NCI-H2196 treated with DMSO at 0.1 percent for 48 hours (cell line): ENCODE data around the gene IGFL4.

Experiments used
- DNase-seq: peaks from one replicate; lab custom pipeline; 2025; ENCODE audit not compliant: unreplicated experiment; lab: John Stamatoyannopoulos, UW

IGFL4 gene

DNA sequence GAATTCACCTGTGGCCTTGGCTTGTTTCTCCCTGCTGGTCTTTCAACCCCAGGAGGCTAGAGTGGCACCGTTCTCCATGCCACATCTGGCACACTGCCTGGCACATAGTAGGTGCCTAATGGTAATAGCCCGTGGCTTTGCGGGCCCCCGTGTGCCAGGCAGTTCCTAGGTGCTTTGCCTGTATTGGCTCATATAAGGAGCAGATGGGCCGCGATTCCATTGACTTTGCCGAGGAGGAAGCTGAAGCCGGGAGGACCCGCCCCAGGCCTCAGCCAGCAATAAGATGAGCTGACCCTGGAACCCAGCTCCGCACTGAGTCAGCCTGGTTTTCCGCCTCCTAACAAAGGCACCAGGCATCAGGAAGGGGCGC lies 18.8 kb downstream of the IGFL4 start:
- DNase-seq = no peak

DNA sequence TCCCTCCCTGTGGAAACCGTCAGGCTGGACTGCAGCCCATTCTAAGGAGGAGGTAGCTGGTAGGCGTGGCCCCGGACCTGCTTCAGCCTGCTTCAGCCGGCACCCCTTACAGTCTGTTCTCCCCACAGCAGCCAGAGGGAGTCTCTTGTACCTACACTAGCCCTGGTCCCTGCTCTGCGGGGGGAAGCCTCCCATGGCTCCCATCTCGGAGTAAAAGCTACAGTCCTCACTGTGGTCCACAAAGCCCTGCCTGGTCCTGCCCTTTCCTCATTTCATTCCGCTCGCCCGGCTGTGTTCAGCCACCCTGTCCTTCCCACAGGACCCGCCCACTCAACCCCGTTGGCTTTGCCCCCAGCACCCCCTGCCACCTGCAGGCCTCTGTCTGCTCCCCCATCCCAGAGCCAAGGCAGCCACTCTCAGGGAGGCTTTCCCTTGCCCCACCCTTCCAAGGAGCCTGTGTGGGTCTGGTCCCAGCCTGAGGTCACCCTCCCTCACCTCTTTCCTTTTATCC lies 19.2 kb downstream of the IGFL4 start:
- peak; percentile 27 for DNase-seq

DNA sequence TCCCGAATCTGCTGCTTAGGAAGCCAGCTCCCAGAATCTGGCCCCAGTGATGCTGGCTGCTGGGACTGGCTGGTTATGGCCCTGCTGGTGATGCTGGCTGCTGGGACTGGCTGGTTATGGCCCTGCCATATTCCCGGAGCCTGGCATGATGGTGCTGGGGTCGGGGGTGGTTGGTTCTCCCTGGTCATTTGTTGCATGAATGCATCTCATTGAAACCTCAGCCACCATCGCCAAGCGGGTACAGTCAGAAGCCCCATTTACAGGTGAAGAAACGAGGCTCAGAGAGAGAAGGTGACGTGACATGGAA lies 20.0 kb downstream of the IGFL4 start:
- DNase-seq = no peak

DNA sequence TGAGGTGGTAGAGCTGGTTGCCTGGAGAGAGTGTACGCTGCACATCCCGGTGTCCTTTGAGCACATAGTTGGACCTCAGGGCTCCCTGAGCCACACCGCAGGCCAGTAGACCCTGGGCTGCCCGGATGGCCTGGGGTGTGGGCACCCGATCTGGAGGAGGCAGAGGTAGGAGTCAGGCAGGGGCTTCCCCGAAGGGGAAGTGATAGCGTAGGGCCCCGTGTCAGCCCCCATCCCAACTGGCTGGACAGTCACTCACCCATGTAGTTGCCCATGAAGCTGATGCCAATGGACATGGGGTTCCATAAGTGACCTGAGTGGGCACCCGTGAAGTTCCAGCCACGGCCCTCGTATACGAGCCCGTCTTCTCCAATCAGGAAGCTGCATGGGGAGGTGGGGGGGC lies 21.5 kb downstream of the IGFL4 start:
- no peak for DNase-seq

DNA sequence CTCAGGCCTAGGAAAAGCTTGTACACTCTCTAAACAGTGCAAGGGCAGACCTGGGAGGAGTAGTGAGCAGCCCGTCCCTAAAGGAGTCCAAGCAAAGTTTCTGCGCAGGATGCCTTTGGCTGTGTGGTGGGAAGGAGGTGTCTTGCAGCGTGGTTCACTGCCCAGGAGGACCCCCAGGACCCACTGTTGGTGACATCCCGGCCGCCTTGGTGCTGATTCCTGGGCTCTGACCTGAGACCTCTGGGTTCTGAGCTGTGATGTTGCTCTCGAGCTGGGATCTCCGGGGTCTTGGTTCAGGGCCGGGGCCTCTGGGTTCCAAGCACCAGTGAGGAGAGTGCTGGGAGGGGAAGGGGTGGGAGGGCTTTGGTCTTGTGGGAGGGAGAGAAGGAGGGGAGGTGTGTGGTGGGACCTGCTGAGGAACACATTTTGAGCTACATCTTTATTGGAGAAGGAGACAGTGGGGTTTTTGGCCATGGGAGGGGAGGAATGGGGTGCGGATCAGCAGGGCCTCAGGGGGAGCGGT lies 22.0 kb downstream of the IGFL4 start:
- DNase-seq = no peak

DNA sequence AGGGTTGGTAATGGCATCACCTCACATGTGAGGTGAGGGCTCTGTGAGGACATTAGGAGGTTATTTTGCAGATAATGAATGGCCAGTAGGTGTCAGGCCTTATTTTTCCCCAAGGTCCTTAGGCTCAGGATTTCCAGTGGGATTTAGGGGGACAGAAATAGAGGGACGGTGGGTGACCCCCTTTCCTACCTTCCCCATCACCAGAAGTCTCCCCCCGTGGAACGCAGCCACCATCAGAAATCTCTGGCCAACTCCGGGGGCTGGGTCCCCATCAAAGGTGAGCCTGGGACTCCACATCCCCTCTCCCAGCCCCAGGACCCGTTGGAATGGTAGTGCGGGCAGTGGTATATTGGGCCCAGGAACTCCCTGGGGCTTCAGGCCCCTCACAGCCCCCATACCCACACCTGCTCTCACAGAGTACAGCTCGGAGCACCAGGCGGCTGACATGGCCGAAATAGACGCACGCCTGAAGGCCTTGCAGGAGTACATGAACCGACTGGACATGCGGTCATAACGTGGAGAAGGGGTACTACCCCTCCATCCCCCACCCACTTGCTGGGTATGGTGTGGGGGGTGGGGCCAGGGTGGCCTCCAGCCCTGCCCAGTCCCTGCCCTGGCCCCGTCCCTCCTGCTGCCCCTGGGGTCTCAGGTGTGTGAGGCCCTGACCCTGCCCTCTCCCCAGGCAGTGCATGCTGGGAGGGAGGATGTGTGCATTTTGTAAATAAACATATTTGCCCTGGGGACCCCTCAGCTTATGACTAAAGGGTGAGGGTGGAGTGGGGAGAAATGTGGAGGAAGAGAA lies 22.7 kb downstream of the IGFL4 start:
- DNase-seq = no peak

DNA sequence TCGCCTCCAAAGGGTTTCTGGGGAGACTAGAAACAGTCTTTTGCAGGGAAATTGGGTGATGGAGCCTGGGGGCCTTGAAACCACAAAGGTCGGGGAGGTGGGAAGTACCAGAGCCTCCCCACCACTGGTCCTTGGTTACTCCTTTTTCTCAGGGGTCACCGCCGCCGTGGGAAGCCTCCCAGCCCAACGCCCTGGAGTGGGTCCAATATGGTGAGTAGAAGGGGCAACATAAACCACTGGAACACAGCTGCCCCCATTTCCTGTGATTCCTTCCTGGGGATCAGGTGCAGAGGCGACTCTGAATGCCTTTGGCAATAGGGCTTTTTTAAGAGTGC lies 23.7 kb downstream of the IGFL4 start:
- no peak for DNase-seq

DNA sequence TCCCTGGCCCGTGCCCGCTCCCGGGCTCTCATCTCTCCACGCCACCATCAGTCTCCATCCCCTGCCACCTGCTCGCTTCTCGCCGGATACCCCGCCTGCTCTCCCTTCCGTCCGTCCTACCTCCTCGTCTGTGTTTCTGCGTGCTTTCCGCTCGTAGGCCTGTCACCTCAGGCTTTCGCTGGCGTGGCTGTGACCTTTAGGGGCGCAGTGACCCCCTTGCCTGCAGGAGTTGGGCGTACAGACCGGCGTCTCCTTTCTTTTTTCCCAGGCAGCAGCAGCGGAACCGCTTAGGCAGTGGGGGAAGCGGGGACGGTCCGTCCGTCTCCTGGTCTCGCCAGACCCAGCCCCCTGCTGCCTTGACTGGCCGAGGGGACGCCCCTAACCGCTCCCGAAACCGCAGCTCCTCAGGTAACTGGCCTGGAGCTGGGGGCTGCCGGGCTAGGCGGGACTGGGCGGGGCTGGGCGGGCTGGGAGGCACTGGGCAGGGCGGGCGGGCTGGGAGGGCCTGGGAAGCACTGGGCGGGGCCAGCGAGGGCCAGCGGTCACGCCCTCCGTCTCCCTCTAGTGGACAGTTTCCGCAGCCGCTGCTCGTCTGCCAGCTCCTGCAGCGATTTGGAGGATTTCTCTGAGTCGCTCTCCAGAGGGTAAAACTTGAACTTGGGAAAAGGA lies 24.2 kb downstream of the IGFL4 start:
- peak; percentile 65 for DNase-seq

DNA sequence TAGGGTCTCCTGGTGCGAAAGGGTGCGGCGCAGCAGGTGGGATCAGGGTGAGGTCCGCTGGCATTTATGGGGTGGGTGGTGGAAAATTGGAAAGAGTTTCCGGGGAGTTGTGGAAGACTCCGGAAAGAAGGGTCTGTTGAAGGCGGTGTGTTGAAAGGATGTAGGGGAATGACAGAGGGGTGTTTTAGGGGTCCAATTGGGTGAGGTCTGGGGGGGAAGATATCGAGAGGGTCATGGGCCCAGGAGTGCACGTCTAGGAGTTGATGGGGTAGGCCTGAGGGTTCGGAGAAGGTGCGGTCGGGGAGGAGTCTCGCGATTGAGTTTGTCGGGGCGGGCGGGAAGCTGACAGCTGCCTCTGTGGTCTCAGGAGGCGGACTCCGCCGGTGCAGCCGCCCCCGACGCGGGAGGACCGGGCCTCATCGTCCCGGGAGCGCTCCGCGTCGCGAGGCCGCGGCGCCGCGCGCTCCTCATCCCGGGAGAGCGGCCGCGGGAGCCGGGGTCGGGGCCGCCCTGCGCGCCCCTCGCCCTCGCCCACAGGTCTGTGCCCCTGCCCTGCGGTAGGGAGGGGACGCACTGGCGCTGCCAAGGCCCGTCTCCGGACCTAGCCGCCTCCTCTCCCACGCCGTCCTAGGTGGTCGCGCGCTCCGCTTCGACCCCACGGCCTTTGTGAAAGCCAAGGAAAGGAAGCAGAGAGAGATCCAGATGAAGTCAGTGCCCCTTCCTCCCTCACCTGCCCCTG lies 24.9 kb downstream of the IGFL4 start:
- DNase-seq = no peak

DNA sequence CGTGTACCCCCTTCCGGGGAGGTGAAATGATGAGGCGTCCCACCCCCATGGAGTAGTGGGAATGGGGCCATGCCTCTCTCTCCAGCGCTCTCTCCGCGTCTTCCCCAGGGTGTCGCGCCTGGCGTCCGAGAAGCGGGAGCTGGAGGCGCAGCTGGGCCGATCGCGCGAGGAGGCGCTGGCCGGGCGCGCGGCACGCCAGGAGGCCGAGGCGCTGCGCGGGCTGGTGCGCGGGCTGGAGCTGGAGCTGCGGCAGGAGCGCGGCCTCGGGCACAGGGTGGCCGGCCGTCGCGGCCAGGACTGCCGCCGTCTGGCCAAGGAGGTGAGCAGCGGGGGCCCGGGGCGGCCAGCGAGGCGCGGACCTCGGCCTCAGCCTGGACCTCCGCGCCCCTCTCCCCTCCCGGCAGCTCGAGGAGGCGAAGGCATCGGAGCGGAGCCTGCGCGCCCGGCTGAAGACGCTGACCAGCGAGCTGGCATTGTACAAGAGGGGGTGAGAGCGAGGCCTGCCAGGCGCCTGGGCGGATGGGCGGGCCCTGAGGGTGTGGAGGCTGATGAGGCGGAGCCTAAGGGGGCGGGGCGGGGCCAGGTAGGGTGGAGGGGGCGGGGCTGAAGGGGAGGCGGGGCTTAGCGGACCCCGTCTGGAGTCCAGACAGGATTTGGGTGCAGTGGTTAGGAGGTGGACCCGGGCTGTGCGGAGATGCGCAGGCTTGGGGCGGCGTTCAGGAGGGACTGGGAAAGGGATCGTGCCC lies 25.7 kb downstream of the IGFL4 start:
- DNase-seq = peak; percentile 82

DNA sequence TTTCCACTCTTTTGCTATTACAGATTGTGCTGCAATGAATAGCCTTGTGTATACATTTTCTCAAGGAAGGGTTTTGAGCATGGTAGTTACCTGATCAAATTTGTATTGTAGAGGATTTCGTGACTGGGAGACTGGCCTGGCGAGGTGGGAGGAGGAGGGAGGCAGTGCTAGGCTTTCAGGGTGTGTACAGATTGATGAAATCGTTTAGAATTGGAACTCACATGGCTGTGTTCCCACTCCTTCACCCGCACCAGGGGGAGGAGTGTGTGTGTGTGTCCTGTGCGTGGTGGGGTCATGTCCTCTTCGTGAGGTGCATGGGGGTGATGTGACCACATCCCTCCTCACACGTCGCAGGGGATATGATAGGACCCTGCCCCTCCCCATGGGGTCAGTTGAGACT lies 26.3 kb downstream of the IGFL4 start:
- DNase-seq = no peak

DNA sequence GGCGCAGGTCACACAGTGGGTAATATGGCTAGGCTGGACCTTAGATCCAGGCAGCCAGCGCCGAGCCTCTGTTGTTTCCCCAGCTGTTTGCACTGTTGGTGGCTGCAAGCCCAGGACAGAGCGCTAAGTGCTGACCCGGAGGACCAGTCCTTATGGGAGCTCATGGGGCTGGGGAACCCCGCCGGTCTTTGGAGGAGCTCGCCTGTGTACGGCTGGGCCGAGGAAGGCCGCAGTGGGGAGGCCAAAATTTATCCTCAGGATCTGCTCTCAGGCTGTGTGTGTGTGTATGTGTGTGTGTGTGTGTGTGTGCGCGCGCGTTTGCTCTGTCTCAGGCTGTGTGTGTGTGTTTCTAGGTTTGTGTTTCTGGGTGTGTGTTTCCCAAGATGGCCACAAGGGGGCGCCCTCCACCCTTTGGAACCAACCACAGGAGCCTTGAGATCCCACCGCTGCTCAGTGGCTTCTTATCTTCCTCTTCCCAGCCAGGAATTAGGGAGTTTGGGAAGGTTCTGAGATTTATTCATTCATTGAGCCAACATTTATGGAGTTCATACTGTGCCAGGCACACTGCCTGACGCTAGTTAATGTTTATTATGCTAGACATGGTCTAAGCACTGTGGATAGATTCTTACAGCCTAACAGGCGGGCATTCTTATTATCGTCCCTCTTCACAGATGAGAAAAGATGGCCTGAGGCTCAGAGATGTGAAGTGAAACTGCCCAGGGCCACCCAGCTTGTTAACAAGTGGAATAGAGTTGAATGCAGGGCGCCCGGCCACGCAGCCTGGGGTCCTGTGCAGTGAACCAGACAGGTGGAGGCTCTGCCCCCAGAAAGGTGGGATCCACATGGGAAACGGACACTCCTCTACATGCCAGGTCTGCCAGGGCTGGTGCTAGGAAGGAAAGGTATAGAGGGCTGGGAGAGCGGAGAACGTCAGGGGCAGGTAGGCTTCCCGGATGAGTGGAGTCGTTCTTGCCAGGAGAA lies 31.0 kb downstream of the IGFL4 start:
- DNase-seq = peak; percentile 51

DNA sequence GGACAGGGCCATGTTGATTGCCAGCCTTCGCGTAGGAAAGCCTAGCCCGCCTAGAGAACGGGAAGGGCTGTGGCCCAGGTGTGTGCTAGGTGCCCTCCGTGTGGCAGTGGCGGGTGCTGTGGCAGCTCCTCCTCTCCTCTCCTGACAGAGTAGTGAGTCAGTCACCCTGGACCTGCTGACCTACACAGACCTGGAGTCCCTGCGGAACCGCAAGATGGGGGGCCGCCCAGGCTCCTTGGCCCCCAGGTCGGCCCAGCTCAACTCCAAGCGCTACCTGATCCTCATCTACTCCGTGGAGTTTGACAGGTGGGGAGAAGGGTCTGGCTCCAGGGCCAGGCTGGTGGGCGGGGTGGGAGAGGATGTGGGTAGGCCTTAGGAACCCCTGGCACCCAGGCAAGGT lies 34.4 kb downstream of the IGFL4 start:
- DNase-seq = no peak

DNA sequence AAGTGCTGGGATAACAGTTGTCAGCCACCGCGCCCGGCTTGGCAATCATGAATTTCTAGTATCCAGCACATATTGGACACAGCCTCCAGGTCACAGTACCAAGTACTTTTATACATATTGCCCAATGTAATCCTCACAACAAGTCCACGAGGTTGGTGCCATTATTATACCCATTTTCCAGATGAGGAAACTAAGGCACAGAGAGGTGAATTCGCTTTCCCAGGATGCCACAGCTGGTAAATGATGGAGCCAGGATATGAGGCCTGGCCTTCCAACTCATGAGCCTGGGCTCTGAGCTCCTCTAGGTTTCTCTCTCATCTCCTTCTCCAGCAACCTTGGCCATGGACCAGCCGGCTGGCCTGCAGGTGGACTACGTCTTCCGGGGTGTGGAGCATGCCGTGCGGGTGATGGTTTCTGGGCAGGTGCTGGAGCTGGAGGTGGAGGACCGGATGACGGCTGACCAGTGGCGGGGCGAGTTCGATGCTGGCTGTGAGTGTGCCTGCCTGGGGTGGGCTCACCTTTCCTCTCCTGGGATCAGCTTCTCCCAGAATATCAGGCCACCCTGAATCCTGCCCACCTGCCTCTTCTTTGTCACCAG lies 38.0 kb downstream of the IGFL4 start:
- DNase-seq = no peak

DNA sequence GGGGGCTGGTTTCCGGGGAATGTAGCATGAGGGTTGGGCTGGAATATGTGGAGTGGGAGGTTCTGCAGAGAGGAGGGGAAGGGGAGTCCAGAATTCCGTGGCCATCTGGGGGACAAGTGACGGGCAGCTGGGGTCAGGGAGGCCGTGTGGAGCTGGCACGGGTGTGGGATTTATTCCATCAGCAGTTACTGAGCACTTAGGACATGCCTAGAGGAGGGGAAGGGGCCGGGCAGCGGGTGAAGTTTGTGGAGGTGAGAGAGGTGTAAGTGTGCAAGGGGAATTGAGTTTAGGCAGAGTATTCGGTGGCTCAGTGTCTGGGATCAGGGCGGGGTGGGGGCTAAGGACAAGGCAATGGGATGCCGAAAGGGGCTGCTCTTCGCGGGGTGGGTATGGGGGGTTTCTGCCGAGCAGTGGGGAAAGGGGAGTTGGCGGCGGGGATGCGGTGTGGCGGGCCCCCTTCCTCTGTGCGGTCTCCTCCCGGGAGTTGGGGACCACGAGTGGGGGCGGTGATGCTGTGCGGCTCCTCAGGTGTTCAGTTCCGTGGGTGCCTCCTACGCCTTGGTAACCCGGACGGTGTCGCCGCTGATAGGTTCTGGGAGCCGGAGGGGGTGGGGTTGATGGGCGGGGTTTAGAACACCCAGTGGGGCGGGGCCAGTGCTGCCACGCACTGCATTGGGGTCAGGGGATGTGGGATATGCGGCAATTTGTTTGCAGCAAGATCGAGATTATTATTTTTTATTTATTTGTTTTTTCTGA lies 40.1 kb downstream of the IGFL4 start:
- DNase-seq = peak; percentile 7

DNA sequence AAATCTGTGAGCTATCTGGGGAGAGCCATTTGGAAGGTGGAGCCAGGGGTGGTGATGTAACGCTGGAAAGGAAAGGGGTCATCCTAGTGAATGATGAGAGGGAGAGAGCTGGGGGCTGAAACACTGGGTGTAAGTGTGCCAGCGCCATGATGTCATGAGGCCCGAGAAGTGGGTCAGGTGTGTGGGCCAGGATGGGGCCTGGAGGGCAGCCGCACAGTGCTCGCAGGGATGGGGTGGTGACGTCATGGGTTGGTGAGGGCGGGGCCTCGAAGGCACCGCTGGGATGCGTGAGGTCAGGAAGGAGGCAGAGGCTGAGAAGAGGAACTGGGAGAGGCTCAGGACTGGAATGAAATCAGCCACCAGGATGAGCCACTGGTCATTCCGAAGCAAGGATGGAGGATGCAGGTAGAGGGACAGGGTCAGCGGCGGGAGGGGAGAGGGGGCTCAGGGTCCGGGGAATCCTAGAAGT lies 41.1 kb downstream of the IGFL4 start:
- peak; percentile 9 for DNase-seq

DNA sequence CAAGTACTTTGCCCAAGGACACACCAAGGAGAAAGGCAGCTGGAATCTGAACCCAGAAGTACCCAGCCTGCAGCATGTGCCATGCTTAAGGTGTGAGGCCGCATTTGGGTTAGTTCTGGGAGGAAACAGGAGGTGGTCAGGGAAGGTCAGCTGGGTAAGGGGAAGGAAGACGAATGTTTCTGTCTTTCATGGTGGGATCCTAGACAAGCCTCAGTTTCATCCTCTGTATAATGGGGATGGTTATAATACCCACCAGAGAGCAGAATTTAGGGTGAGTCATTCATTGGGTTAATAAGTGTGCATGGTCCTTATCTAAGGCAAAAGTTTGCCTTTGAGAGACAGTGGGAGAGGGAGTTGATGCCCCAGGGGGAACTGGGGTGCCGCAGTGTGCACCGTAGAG lies 42.0 kb downstream of the IGFL4 start:
- no peak for DNase-seq

DNA sequence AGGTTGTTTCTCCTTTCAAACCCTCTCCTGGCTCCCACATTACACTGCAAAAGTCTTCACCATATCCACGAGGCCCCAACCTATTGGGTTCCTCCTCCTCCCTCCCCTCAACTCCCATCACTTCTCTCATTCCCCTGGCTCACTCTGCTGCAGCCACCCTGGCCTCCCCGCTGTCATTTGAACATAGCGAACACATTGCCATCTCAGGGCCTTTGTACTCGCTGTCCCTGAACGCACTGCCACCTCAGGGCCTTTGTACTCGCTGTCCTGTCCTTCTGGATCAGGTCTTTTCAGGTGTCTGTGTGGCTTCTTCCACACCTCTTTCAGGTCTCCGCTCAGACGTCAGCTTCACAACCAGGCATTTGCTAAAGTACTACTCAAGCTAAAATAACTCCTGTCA lies 43.9 kb downstream of the IGFL4 start:
- DNase-seq = no peak
